ENCODE data around the gene FAM118A. TPM values are rescaled to one million over a fixed set of nuclear protein-coding genes. Genes with fewer than 3 reads are reported as not detected.

The FAM118A gene
- total and polyA plus RNA-seq, 2 of the 8 experiments (the other 6 are each of a cell fraction or from before 2014, with no cell fraction given): 8.5 to 18.6 TPM

- no peak for TF ChIP-seq ATF2 (IDR thresholded peaks at IDR 0.05; ENCODE audit: low read length)
- no peak for TF ChIP-seq HDAC6 (IDR thresholded peaks at IDR 0.05; ENCODE audit: low read depth, low read length)
- TF ChIP-seq SP1 (IDR thresholded peaks at IDR 0.05; ENCODE audit: low read depth, low read length): no peak
- TF ChIP-seq PHF8 (conservative IDR thresholded peaks at IDR 0.05; ENCODE audit: low read depth, low read length): no peak
- TF ChIP-seq RXRA (IDR thresholded peaks at IDR 0.05; ENCODE audit: insufficient read depth, low read depth, low read length): no peak
- no peak for TF ChIP-seq SP4 (IDR thresholded peaks at IDR 0.05; ENCODE audit: low read length)
- TF ChIP-seq NRF1 (IDR thresholded peaks at IDR 0.05; ENCODE audit: low read depth, low read length): no peak
- TF ChIP-seq HDAC2 (IDR thresholded peaks at IDR 0.05; ENCODE audit: borderline replicate concordance in 1 of 2, low read depth in 2 of 2, low read length in 2 of 2): no peak
- TF ChIP-seq RBBP5 (IDR thresholded peaks at IDR 0.05; ENCODE audit: borderline replicate concordance, low read depth, low read length): no peak
- no peak for TF ChIP-seq CBX8 (IDR thresholded peaks at IDR 0.05; ENCODE audit: borderline replicate concordance, low read depth, low read length)
- TF ChIP-seq BRCA1 (IDR thresholded peaks at IDR 0.05; ENCODE audit: low read depth, low read length): no peak
- TF ChIP-seq CTBP2 (IDR thresholded peaks at IDR 0.05; ENCODE audit: borderline replicate concordance, insufficient read depth, insufficient read length, low read length): no peak
- no peak for TF ChIP-seq SRF (IDR thresholded peaks at IDR 0.05; ENCODE audit: low read depth, low read length)
- TF ChIP-seq SIX5 (IDR thresholded peaks at IDR 0.05; ENCODE audit: low read depth, low read length): no peak
- TF ChIP-seq CREB1 (IDR thresholded peaks at IDR 0.05): peak; percentile 60; the same call in 1 of the 2 replicates
- no peak for TF ChIP-seq CBX5 (IDR thresholded peaks at IDR 0.05; ENCODE audit: low read depth, low read length)
- TF ChIP-seq CEBPB (IDR thresholded peaks at IDR 0.05; ENCODE audit: low read depth, low read length): 0 out of 2 replicates have a peak, but pooled peaks have one; percentile 8
Observed at GRCh38 chr22:45263463-45264269, 46.1 kb upstream of the FAM118A start (continued).
